Measurements from ENCODE around the gene HDHD2.

DNA sequence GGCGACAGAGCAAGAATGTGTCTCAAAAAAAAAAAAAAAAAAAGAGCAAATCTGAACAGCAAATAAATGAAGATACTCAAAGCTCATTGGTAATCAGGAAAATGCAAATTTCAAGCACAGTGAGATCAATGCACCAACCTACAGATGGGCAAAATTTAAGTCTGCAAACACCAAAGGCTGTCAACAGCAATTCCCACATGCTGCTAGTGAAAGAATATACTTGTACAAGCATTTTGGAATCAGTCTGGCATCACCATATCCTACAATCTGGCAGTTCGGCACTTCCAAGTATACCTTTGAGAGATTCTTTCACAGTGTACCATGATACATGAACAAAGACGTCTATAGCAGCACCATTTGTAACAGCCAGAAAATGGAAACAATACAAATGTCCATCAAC lies 4.1 kb downstream of the HDHD2 start:
- TF ChIP-seq POLR2AphosphoS5 (IDR thresholded peaks at IDR 0.05): no peak
- TF ChIP-seq, protein P1, sequence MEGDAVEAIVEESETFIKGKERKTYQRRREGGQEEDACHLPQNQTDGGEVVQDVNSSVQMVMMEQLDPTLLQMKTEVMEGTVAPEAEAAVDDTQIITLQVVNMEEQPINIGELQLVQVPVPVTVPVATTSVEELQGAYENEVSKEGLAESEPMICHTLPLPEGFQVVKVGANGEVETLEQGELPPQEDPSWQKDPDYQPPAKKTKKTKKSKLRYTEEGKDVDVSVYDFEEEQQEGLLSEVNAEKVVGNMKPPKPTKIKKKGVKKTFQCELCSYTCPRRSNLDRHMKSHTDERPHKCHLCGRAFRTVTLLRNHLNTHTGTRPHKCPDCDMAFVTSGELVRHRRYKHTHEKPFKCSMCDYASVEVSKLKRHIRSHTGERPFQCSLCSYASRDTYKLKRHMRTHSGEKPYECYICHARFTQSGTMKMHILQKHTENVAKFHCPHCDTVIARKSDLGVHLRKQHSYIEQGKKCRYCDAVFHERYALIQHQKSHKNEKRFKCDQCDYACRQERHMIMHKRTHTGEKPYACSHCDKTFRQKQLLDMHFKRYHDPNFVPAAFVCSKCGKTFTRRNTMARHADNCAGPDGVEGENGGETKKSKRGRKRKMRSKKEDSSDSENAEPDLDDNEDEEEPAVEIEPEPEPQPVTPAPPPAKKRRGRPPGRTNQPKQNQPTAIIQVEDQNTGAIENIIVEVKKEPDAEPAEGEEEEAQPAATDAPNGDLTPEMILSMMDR (IDR thresholded peaks at IDR 0.05 in 8 of 11, conservative IDR thresholded peaks at IDR 0.05 in 3 of 11): no peak
- no peak for TF ChIP-seq POLR2A (IDR thresholded peaks at IDR 0.05)

Measured in spleen (tissue), 7 donors.